B cell (primary cell): ENCODE measurements around the gene RGS19. TPM values are rescaled to one million over a fixed set of nuclear protein-coding genes. Genes with fewer than 3 reads are reported as not detected.

Experiments used
- ATAC-seq: fragments of 200-7000 bp; cut with Tn5 transposase; one replicate; pipeline ENCODE4 v1.10.0; 2021; ENCODE audit warnings: low read depth, mild to moderate bottlenecking, moderate number of reproducible peaks, moderate library complexity
- CTCF ChIA-PET: fragments of 350-600 bp; sonication (Branson Sonifier 250); formaldehyde crosslinking; loops from one replicate; lab custom pipeline; 2021; ENCODE audit warnings: antibody characterized with exemption, inconsistent platforms; lab: Charles Lee
- POLR2A ChIA-PET: fragments of 350-600 bp; sonication (Branson Sonifier 250); formaldehyde crosslinking; loops from one replicate; lab custom pipeline; 2021; ENCODE audit warnings: antibody characterized with exemption; lab: Charles Lee
- DNase-seq: peaks from one replicate; pipeline ENCODE4 v3.0.0; 2013
- H2AFZ ChIP-seq: 2 replicates; pipeline ENCODE4 v1.6.1; 2012; ENCODE audit warnings: mild to moderate bottlenecking, low read depth, low read length; ENCODE audit not compliant: insufficient read depth, poor library complexity, severe bottlenecking
- H3K27ac ChIP-seq, 2 donors: 1 replicate in 1 of 2; 2 replicates in 1 of 2; pipeline ENCODE4 v1.5.1; 2012 to 2013; ENCODE audit warnings: low read length in 2 of 2, mild to moderate bottlenecking in 2 of 2, moderate library complexity in 1 of 2
- H3K27me3 ChIP-seq, 4 experiments: fragments of 200-600 bp in 1 of 4; sonication (generic) in 1 of 4; replicated peaks in 1 of 4; 1 replicate in 2 of 4; 2 replicates in 2 of 4; pipeline versions ENCODE4 v1.6.1 to v1.7.0; 2013 to 2016; ENCODE audit warnings: low read length in 3 of 4, mild to moderate bottlenecking in 2 of 4, mixed read lengths in 1 of 4, moderate library complexity in 1 of 4; ENCODE audit not compliant: insufficient read depth in 4 of 4, control insufficient read depth in 3 of 4; ENCODE audit errors: control extremely low read depth in 1 of 4
- H3K36me3 ChIP-seq, 2 experiments: replicated peaks in 1 of 2; 1 replicate in 1 of 2; 2 replicates in 1 of 2; pipeline versions ENCODE4 v1.6.1 to v1.7.1; 2013; ENCODE audit warnings: low read length in 1 of 2; ENCODE audit not compliant: insufficient read depth in 2 of 2, control insufficient read depth in 1 of 2; ENCODE audit errors: control extremely low read depth in 1 of 2, extremely low read depth in 1 of 2
- H3K4me1 ChIP-seq, 2 donors: fragments of 200-600 bp in 1 of 2; sonication (generic) in 1 of 2; 1 replicate in 1 of 2; 2 replicates in 1 of 2; pipeline versions ENCODE4 v1.5.1 to v1.6.1; 2013 to 2017; ENCODE audit warnings: low read length in 2 of 2; ENCODE audit not compliant: control insufficient read depth in 2 of 2, insufficient read depth in 2 of 2
- H3K4me2 ChIP-seq: replicated peaks from 2 replicates; pipeline ENCODE3; 2012; ENCODE audit warnings: mild to moderate bottlenecking, low read depth, low read length; ENCODE audit not compliant: poor library complexity, severe bottlenecking
- H3K4me3 ChIP-seq, 5 experiments: fragments of 200-600 bp in 1 of 5; sonication (generic) in 1 of 5; 1 replicate in 3 of 5; 2 replicates in 2 of 5; pipeline versions ENCODE4 v1.5.1 to v1.7.0; 2011 to 2016; ENCODE audit warnings: low read length in 4 of 5, mild to moderate bottlenecking in 4 of 5, low read depth in 2 of 5, control low read depth in 1 of 5, moderate library complexity in 1 of 5; ENCODE audit not compliant: insufficient read depth in 1 of 5; ENCODE audit errors: control extremely low read depth in 1 of 5, extremely low read depth in 1 of 5
- H3K79me2 ChIP-seq: fragments of 200-600 bp; sonication (generic); one replicate; pipeline ENCODE4 v1.6.0; 2016; ENCODE audit warnings: low read length; ENCODE audit not compliant: control insufficient read depth, insufficient read depth
- H3K9ac ChIP-seq: fragments of 200-600 bp; sonication (generic); 2 replicates; pipeline ENCODE4 v1.6.1; 2017; ENCODE audit warnings: mild to moderate bottlenecking, low read length, moderate library complexity
- H3K9me3 ChIP-seq, 3 donors: one replicate each; pipeline versions ENCODE4 v1.6.1 to v1.7.1; 2013; ENCODE audit warnings: low read length in 2 of 3; ENCODE audit not compliant: control insufficient read depth in 2 of 3, insufficient read depth in 1 of 3; ENCODE audit errors: control extremely low read depth in 1 of 3
- H4K20me1 ChIP-seq: 2 replicates; pipeline ENCODE4 v1.6.0; 2012; ENCODE audit warnings: mild to moderate bottlenecking, low read length; ENCODE audit not compliant: insufficient read depth, control insufficient read depth, poor library complexity, severe bottlenecking
- H3K27ac Mint-ChIP-seq: one replicate; pipeline ENCODE4 v1.8.0; 2021; ENCODE audit warnings: mixed read lengths
- H3K27me3 Mint-ChIP-seq: one replicate; pipeline ENCODE4 v1.8.0; 2021; ENCODE audit warnings: mixed read lengths
- H3K4me1 Mint-ChIP-seq: one replicate; pipeline ENCODE4 v1.8.0; 2021; ENCODE audit warnings: mixed read lengths
- H3K4me3 Mint-ChIP-seq: one replicate; pipeline ENCODE4 v1.8.0; 2021; ENCODE audit warnings: mixed read lengths
- H3K9me3 Mint-ChIP-seq: one replicate; pipeline ENCODE4 v1.8.0; 2022; ENCODE audit warnings: mixed read lengths; ENCODE audit not compliant: insufficient read depth
- EZH2 ChIP-seq: IDR thresholded peaks from 2 replicates; pipeline ENCODE4 v1.6.1; 2012; ENCODE audit warnings: borderline replicate concordance, low read depth, mild to moderate bottlenecking, moderate library complexity, low read length; ENCODE audit not compliant: insufficient read depth, poor library complexity, severe bottlenecking
- WGBS: methylation state at CpG from one replicate; pipeline ENCODE4 v1.1.5; 2013; ENCODE audit warnings: missing lambda C conversion rate; ENCODE audit not compliant: insufficient coverage; 5-methylcytosine and 5-hydroxymethylcytosine counted together
- intact Hi-C: fragments of 100-400 bp; cut with micrococcal nuclease; formaldehyde crosslinking; loops from one replicate; pipeline ENCODE4 v1.10.0; 2022
- polyA plus RNA-seq: library from polyadenylated mRNA; depleted of rRNA; stranded (reverse); fragments of >200 nt; gene quantifications from 2 replicates; pipeline ENCODE4 v1.2.3, GENCODE V29; 2012
- total RNA-seq, 2 donors: library from RNA; stranded (reverse); fragments of 120-200 nt in 1 of 2; gene quantifications; 1 replicate in 1 of 2; 2 replicates in 1 of 2; pipeline versions ENCODE4 v1.2.3 to v1.2.4, GENCODE V29; 2013 to 2022
- TF ChIP-seq, protein P1 (sequence below): fragments of 200-600 bp; IDR thresholded peaks from one replicate; pipeline ENCODE4 v1.8.0; 2022; ENCODE audit warnings: antibody characterized with exemption, mild to moderate bottlenecking

The RGS19 gene
- total and polyA plus RNA-seq, 2 donors (not counting 1 experiment from before 2014, with no cell fraction given): 69.4 to 203 TPM

DNA sequence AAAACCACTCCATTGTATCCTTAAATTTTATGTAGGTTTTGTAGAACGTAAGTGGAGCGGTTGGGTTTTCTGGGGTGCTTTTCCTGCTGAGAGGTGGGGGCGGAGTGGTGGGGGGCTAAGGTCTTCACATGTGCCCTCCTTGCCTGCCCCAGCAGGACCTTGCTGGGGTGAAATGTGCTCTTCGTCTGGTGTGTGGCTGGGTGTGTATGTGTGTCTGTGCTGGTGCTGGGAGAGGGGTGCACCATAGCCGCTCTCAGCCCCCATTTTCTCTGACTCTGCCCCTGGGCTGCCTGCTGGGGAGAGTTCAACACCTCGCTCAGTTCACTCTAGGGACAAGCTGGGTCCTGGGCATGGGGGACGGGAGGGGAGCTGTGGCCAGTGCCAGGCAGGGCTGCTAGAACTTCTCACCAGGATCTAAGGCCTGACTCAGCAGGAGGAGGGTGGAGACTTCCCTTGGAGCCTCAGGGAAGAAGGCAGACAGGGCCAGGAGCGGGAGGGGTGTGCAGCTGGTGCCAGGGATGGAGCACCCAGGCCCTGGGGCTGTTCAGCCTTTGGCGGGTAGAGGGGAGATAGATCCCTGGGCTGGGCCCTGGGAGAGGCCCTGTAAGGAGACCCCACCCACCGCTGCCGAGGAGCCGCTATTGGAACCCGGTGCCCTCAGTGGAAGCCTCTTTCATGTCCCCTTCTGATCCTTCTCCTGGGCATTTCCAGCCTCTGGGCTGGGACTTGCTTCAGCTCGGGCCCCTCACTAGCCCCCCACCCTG is 34.7 kb downstream of the RGS19 start:
- H3K9me3 Mint-ChIP-seq: no peaks in the 10 kb centered on the region
- H3K4me2 ChIP-seq: no peak overlapping the region

More for the DNA sequence above, 34.7 kb downstream of the RGS19 start:
- Histone ChIP-seq H3K36me3 (no peaks in the 10 kb centered on the region), H3K27ac (no peak overlapping the region), H3K9ac (no peak overlapping the region), H3K4me3 (no peak overlapping the region), H4K20me1 (no peaks in the 10 kb centered on the region), H3K4me1 (peaks cover 13 to 15% of the 10 kb centered on the region in 2 donors), H3K79me2 (no peaks in the 10 kb centered on the region), H2AFZ (no peak overlapping the region), H3K9me3 (peaks cover 0 to 3% (median 0%) of the 10 kb centered on the region in 3 donors), H3K27me3 (peaks cover 0 to 34% (median 11%) of the 10 kb centered on the region in 4 experiments)
- peaks cover 39% of the 10 kb centered on the region for H3K27me3 Mint-ChIP-seq
- CTCF ChIA-PET: interaction anchor here (1.0 kb wide), 1 partner anchor 13 kb away, joined by 3 read pairs; no protein-coding TSS in a partner anchor
- no peak overlapping the region for H3K4me3 Mint-ChIP-seq
- no peak for TF ChIP-seq EZH2
- TF ChIP-seq, protein P1, sequence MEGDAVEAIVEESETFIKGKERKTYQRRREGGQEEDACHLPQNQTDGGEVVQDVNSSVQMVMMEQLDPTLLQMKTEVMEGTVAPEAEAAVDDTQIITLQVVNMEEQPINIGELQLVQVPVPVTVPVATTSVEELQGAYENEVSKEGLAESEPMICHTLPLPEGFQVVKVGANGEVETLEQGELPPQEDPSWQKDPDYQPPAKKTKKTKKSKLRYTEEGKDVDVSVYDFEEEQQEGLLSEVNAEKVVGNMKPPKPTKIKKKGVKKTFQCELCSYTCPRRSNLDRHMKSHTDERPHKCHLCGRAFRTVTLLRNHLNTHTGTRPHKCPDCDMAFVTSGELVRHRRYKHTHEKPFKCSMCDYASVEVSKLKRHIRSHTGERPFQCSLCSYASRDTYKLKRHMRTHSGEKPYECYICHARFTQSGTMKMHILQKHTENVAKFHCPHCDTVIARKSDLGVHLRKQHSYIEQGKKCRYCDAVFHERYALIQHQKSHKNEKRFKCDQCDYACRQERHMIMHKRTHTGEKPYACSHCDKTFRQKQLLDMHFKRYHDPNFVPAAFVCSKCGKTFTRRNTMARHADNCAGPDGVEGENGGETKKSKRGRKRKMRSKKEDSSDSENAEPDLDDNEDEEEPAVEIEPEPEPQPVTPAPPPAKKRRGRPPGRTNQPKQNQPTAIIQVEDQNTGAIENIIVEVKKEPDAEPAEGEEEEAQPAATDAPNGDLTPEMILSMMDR: no peak
- H3K4me1 Mint-ChIP-seq: peaks cover 16% of the 10 kb centered on the region
- POLR2A ChIA-PET: interaction anchor here (1.6 kb wide), 1 partner anchor 33 kb away, joined by 4 read pairs; no protein-coding TSS in a partner anchor
- intact Hi-C loops: no loop called here
- WGBS: 98% methylated on average over 11 of the region's 14 CpGs
- DNase-seq (no peak), ATAC-seq (no peak)
- H3K27ac Mint-ChIP-seq: peak overlapping the region; percentile 20
